Activated T-cell treated with anti-CD3 and anti-CD28 coated beads, Interleukin-2, amount 50 U/mL, for 4 hours (primary cell): ENCODE data around the gene SVIL. TPM values are rescaled to one million over a fixed set of nuclear protein-coding genes. Genes with fewer than 3 reads are reported as not detected.

ENCODE experiments used
- ATAC-seq, 2 donors: fragments of 200-7000 bp; cut with Tn5 transposase; one replicate each; pipeline ENCODE4 v1.10.0; 2021
- DNase-seq: peaks from one replicate; pipeline ENCODE4 v3.0.0-alpha.2; 2020
- H3K27me3 Mint-ChIP-seq: one replicate; pipeline ENCODE4 v1.8.0; 2021; ENCODE audit warnings: low read depth, mixed read lengths
- H3K36me3 Mint-ChIP-seq: one replicate; pipeline ENCODE4 v1.8.0; 2022; ENCODE audit warnings: mixed read lengths; ENCODE audit not compliant: insufficient read depth
- H3K4me1 Mint-ChIP-seq: one replicate; pipeline ENCODE4 v1.8.0; 2021; ENCODE audit warnings: low read depth, mixed read lengths
- H3K4me3 Mint-ChIP-seq: one replicate; pipeline ENCODE4 v1.8.0; 2021; ENCODE audit warnings: mild to moderate bottlenecking, moderate library complexity, mixed read lengths
- H3K9me3 Mint-ChIP-seq: one replicate; pipeline ENCODE4 v1.8.0; 2021; ENCODE audit warnings: mixed read lengths
- total RNA-seq, 3 donors: library from RNA; stranded (reverse); gene quantifications; one replicate each; pipeline ENCODE4 v1.2.1, GENCODE V29; 2021

SVIL gene
- total RNA-seq, 3 donors from 2014 or later, result 6.4 to 11.1 (median 9.5) TPM

DNA sequence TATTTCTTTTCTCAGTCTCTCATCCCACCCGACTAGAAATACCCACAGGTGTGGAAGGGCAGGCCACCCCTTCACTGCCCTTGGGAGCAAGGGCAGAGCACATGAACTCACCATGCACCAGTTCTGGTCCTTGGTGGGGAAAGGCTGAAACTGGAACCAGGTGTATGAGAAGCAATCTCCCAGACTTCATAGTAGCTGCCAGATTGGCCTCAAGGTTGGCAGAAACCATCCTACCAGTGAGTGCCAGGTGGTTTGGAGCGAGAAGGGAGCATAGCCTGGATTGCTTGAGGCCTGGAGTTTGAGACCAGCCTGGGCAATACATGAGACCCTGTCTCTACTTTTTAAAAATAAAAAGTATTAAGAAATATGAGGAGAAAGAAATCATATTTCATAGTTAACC lies 207.1 kb downstream of the SVIL start:
- no peak overlapping the region for H3K4me3 Mint-ChIP-seq
- no peaks in the 10 kb centered on the region for H3K4me1 Mint-ChIP-seq
- ATAC-seq (no peak), DNase-seq (no peak)
- no peaks in the 10 kb centered on the region for H3K9me3 Mint-ChIP-seq
- H3K27me3 Mint-ChIP-seq, result no peaks in the 10 kb centered on the region
- peaks cover 1% of the 10 kb centered on the region for H3K36me3 Mint-ChIP-seq

DNA sequence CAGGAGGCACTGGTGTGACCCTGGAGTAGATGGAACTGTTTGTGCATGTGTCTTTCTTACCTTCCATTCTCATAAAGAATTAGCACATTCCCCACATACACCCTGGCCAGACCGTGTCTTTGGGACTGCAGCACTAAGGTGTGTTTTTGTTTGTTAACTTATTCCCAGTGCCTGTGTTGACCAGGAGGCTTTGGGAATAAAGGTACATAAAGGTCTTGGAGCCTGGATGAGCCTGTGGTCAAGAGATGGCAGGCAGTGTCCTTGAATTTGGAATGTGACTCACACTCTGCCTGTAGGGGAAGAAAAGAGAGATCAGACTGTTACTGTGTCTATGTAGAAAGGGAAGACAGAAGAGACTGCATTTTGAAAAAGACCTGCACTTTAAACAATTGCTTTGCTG lies 208.4 kb downstream of the SVIL start:
- Mint-ChIP-seq H3K4me1 (no peaks in the 10 kb centered on the region), H3K27me3 (no peaks in the 10 kb centered on the region), H3K9me3 (no peaks in the 10 kb centered on the region), H3K36me3 (peaks cover 12% of the 10 kb centered on the region), H3K4me3 (no peak overlapping the region)
- no peak for DNase-seq
- no peak for ATAC-seq

DNA sequence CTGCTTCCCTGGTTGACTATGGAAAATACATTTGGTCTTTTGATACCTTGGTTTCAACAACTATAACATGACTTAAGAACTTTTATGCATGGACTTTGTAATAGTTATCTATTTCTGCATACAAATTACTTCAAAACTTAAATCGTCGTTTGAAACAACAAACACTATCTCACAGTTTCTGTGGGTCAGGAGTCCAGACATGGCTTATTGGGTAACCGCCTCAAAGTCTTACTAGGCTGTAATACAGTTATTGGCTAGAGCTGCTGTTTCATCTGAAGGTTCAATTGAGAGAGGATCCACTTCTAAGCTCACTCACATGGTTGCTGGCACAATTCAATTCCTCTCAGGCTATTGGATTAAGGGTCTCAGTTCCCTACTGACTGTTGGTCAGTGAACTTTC lies 210.8 kb downstream of the SVIL start:
- Mint-ChIP-seq H3K4me1 (no peaks in the 10 kb centered on the region), H3K9me3 (no peaks in the 10 kb centered on the region), H3K36me3 (peaks cover 26% of the 10 kb centered on the region), H3K27me3 (no peaks in the 10 kb centered on the region), H3K4me3 (no peak overlapping the region)
- DNase-seq (no peak), ATAC-seq (no peak)

DNA sequence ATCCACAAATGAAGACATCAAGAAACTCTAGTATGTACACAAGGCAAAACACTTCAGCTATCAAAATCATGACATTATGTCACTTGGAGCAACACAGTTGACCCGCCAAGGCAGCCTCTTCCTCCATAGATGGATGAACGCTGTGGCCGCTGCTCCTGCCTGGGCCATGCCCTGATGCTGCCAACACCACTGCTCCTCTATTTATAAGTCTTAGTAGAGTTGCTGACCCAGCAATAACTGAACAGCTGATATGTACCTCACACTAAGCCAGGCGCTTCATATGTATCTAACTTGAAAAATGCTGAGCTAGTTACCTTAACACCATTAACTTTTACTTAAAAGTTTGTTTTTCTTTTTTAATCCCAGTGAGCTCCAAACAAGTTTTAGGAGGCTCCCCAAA lies 214.0 kb downstream of the SVIL start:
- H3K4me1 Mint-ChIP-seq, result no peaks in the 10 kb centered on the region
- no peaks in the 10 kb centered on the region for H3K27me3 Mint-ChIP-seq
- ATAC-seq (no peak), DNase-seq (no peak)
- no peaks in the 10 kb centered on the region for H3K9me3 Mint-ChIP-seq
- H3K4me3 Mint-ChIP-seq, result no peak overlapping the region
- H3K36me3 Mint-ChIP-seq, result peaks cover 36% of the 10 kb centered on the region

DNA sequence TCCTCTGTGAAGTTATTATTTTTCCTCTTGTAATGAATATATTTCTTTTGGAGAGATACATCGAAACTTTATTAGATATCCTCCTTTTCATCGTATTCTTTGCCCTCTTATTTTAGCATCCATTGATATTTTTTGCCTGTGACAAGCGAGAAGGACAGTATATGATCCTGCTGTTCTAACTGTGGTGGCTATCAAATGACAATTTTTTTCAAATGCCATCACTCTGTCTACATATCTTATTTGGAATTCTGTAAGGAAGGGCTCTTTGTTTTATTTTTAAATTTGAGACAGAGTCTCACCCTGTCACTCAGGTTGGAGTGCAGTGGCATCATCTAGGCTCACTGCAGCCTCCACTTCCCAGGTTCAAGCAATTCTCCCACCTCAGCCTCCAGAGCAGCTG lies 217.4 kb downstream of the SVIL start:
- H3K4me1 Mint-ChIP-seq, result peaks cover 11% of the 10 kb centered on the region
- H3K36me3 Mint-ChIP-seq, result peaks cover 37% of the 10 kb centered on the region
- DNase-seq (no peak), ATAC-seq (no peak)
- no peaks in the 10 kb centered on the region for H3K9me3 Mint-ChIP-seq
- H3K4me3 Mint-ChIP-seq, result no peak overlapping the region
- H3K27me3 Mint-ChIP-seq, result no peaks in the 10 kb centered on the region

DNA sequence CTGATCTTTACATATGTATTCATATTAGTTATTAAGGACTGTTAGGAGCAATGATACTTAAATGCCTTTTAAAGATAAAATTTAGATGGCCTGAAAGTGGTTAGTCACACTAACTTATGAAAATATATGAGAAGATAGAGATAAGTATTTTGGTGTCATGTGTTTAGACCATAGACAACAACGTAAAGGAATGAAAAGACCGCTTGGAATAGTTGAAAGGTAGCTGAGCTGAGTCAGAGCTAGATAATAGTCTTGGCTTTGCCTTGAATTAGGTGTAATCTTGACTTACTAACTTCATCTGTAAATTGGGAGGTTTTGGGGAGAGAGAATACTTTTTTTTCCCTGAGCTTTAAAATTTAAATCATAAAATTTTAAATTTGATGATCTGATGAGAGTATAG lies 218.9 kb downstream of the SVIL start:
- no peak for ATAC-seq

DNA sequence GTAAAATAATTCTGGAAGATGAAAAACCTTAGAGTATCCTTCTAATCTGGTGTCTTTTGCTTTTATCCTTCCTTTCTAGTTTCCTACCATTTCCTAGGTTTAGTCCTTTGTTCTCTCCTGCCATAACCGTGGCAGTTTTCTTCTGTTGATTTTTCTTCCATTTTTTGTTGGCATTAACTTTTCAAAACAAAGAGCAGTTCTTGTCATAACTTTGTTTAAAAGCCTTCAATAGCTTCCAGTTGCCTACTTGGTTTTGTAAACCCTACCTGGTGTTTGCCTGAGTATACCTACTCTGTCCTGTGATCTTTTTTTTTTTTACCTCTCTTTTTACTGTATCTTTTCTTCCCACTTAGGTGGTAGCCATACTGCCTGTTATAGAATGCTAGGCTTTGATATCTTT lies 220.3 kb downstream of the SVIL start:
- H3K9me3 Mint-ChIP-seq, result no peaks in the 10 kb centered on the region
- H3K27me3 Mint-ChIP-seq, result no peaks in the 10 kb centered on the region
- H3K4me1 Mint-ChIP-seq, result peaks cover 21% of the 10 kb centered on the region
- H3K36me3 Mint-ChIP-seq, result peaks cover 14% of the 10 kb centered on the region
- no peak overlapping the region for H3K4me3 Mint-ChIP-seq
- no peak for DNase-seq
- no peak for ATAC-seq

More for the DNA sequence above, 218.9 kb downstream of the SVIL start:
- H3K4me1 Mint-ChIP-seq, result peaks cover 16% of the 10 kb centered on the region
- no peak for DNase-seq
- no peaks in the 10 kb centered on the region for H3K27me3 Mint-ChIP-seq
- H3K9me3 Mint-ChIP-seq, result no peaks in the 10 kb centered on the region
- no peak overlapping the region for H3K4me3 Mint-ChIP-seq
- H3K36me3 Mint-ChIP-seq, result peaks cover 23% of the 10 kb centered on the region

DNA sequence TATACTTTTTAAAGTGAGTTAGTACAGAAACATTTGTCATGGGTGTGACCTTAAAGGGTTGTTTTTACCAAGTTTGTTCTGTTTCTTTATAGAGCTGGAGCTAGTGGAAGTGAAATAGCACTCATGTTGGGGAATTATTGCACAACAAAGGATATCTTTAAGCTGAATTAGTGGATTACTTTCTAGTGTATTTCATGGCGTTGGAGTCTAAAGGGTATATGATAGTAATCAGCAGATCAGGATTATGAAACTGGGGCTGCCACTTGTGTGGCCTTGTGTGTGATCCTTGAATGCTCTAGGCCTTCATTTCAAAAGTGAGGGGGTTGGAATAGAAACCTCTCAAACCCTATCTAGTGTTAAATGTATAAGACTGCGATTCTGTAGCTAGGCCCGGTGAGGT lies 222.3 kb downstream of the SVIL start:
- peaks cover 9% of the 10 kb centered on the region for H3K36me3 Mint-ChIP-seq
- peaks cover 28% of the 10 kb centered on the region for H3K4me1 Mint-ChIP-seq
- ATAC-seq (peak in 1 of 2 donors; percentile 15), DNase-seq (no peak)
- no peaks in the 10 kb centered on the region for H3K27me3 Mint-ChIP-seq
- no peaks in the 10 kb centered on the region for H3K9me3 Mint-ChIP-seq
- H3K4me3 Mint-ChIP-seq, result no peak overlapping the region

DNA sequence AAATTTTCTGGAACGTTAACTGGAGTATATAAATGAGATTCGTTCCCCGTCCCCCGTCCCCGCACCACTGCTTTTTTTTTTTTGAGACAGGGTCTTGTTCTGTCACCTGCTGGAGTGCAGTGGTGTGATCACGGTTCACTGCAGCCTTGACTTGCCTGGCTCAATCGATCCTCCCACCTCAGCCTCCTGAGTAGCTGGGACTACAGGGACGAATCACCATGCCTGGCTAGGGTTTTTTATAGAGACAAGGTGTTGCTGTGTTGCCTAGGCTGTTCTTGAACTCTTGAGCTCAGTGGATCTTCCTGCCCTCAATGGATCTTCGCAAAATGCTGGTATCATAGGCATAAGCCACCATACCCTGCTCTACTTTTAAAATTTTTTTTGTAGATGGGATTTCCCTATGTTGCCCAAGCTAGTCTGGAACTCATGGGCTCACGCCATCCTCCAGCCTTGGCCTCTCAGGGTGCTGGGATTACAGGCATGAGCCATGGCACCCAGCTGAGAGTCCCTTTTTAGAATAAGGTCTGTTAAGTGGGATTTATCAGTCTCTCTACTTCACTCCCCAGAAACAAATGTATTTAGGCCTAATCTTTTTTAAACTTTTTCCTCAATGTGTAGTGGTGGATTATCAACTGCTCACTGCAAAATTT lies 223.0 kb downstream of the SVIL start:
- no peaks in the 10 kb centered on the region for H3K27me3 Mint-ChIP-seq
- peaks cover 3% of the 10 kb centered on the region for H3K36me3 Mint-ChIP-seq
- no peaks in the 10 kb centered on the region for H3K9me3 Mint-ChIP-seq
- no peak for DNase-seq
- H3K4me1 Mint-ChIP-seq, result peaks cover 28% of the 10 kb centered on the region
- no peak for ATAC-seq
- peak overlapping the region; percentile 13 for H3K4me3 Mint-ChIP-seq

DNA sequence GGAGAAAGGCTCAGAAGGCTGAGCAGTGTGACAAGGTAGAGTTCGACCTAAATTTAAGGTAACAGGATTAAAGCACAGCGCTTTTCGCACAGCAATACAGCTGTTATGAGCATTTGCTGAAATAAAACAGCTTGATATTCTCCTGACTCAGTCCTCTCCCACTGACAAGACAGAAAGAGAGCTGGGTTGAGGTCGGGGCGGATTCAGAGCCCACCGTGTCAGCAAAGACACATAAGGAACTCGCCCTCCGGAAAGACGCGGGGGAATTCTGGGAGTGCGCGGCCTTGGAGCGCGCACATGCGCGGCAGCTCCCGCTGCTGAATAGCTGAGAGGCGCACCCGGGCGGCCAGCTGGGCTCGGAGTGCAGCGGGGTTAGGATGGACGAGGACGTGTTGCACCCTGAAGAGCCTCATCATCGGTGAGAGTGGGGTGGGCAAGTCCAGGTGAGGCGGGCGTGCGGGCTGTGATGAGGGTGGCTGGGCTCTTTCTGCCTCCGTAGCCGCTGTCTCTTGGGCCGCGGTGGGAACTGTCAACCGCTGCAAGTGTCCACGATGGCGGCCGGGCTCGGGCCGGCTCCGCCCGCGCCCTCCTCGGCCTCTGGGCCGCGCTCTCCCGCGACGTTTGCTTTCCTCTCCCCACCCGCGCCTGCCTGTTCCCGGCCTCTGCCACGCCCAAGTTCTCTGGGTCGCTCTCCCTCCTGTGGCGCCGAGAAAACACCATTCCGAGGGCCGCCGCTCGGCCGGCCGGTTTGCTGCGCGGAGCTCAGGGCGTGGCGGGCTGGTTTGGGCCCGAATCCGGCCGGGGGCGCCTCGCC lies 225.3 kb downstream of the SVIL start:
- H3K4me1 Mint-ChIP-seq, result peaks cover 25% of the 10 kb centered on the region
- no peaks in the 10 kb centered on the region for H3K9me3 Mint-ChIP-seq
- peak; percentile 71 to 79 for ATAC-seq
- H3K4me3 Mint-ChIP-seq, result peak overlapping the region; percentile 98
- no peaks in the 10 kb centered on the region for H3K27me3 Mint-ChIP-seq
- no peaks in the 10 kb centered on the region for H3K36me3 Mint-ChIP-seq
- peak; percentile 24 for DNase-seq

DNA sequence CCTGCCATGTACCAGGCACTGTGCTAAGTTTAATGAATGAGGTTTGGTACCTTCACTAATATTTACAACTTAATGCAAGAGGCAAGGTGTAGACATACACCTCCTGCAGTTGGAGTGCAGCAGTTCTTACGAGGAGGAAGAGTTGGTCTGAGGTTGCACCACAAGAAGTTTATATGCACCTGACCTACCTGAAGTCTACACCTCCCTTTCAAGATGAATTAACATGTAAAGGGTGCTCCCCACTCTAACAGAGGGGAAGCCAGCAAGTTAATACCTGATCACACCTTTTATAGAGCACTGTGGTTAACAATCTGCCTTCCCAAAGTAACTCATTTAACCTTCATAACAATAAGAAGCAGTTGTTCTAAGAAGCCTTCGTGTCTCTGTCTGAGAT lies 225.9 kb downstream of the SVIL start:
- peak overlapping the region; percentile 98 for H3K4me3 Mint-ChIP-seq
- peaks cover 24% of the 10 kb centered on the region for H3K4me1 Mint-ChIP-seq
- ATAC-seq (peak; percentile 12 to 14), DNase-seq (no peak)
- no peaks in the 10 kb centered on the region for H3K27me3 Mint-ChIP-seq
- no peaks in the 10 kb centered on the region for H3K9me3 Mint-ChIP-seq
- H3K36me3 Mint-ChIP-seq, result no peaks in the 10 kb centered on the region
